ENCODE measurements around the gene AGO3.

DNA sequence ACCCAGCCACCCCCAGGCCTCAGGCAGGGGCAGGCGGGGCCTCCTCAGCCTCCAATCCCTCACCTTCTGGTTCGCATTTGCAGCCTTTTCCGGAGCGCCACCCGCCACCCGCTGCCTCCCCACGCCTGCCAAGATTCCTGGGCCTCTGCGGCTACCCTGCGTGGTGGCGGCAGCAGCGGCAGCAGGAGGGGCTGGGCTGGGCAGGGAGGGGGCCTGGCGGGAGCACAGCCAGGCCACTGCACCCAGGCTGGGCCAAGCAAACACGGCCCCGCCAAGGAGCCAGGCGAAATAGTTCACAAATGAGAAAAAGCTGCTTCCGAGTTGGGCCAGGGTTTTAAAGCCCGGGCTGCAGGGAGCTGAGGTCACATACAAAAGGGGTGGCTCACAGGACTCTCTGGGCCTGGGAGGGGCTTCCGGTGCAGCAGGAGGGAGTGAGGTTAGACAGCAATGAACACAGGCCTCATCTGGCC is 184.3 kb downstream of the AGO3 start:
- TF ChIP-seq POLR2A (IDR thresholded peaks at IDR 0.05; ENCODE audit: low read depth, low read length) = no peak
- TF ChIP-seq, protein P1, sequence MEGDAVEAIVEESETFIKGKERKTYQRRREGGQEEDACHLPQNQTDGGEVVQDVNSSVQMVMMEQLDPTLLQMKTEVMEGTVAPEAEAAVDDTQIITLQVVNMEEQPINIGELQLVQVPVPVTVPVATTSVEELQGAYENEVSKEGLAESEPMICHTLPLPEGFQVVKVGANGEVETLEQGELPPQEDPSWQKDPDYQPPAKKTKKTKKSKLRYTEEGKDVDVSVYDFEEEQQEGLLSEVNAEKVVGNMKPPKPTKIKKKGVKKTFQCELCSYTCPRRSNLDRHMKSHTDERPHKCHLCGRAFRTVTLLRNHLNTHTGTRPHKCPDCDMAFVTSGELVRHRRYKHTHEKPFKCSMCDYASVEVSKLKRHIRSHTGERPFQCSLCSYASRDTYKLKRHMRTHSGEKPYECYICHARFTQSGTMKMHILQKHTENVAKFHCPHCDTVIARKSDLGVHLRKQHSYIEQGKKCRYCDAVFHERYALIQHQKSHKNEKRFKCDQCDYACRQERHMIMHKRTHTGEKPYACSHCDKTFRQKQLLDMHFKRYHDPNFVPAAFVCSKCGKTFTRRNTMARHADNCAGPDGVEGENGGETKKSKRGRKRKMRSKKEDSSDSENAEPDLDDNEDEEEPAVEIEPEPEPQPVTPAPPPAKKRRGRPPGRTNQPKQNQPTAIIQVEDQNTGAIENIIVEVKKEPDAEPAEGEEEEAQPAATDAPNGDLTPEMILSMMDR (IDR thresholded peaks at IDR 0.05; ENCODE audit: extremely low read depth in 1 of 2, insufficient read depth in 1 of 2, low read depth in 1 of 2, low read length in 2 of 2) = no peak

All from endothelial cell of umbilical vein (primary cell).